Subcutaneous adipose tissue (tissue), 4 donors: ENCODE data around the gene ZNF764. TPM values are rescaled to one million over a fixed set of nuclear protein-coding genes. Genes with fewer than 3 reads are reported as not detected.

Experiments used
- CTCF ChIP-seq: fragments of 450-650 bp; IDR thresholded peaks from one replicate; pipeline ENCODE4 v1.5.1; 2016; ENCODE audit warnings: low read depth, mild to moderate bottlenecking, control low read depth, antibody characterized with exemption, moderate library complexity
- total RNA-seq, 4 donors: library from RNA; depleted of rRNA; stranded (reverse); fragments of >200 nt; gene quantifications; one replicate each; pipeline ENCODE4 v1.1.0, GENCODE V29; 2016

ZNF764 gene
- 10 to 100 TPM in 1 of 4 donors, 1 to 10 TPM in 3; 3.6 to 11.3 (median 4.9) TPM for total RNA-seq

- TF ChIP-seq CTCF: no peak
Observed at GRCh38 chr16:30557957-30558788, at the start of gene ZNF764. Gene ZNF764 (minus strand): TSS chr16:30558374. CDS start chr16:30558182, 192 bp downstream.

GRCh38 chr16:30606004-30606403 lies 47.8 kb upstream of the ZNF764 start:
- TF ChIP-seq CTCF: no peak

GRCh38 chr16:30605158-30605557 lies 47.0 kb upstream of the ZNF764 start:
- no peak for TF ChIP-seq CTCF

GRCh38 chr16:30604316-30604947 lies 46.3 kb upstream of the ZNF764 start:
- no peak for TF ChIP-seq CTCF

- no peak for TF ChIP-seq CTCF
Observed at GRCh38 chr16:30603945-30604315, 45.8 kb upstream of the ZNF764 start.

- TF ChIP-seq CTCF: no peak
Observed at GRCh38 chr16:30602616-30603277, 44.6 kb upstream of the ZNF764 start.

GRCh38 chr16:30601966-30602365 lies 43.8 kb upstream of the ZNF764 start:
- TF ChIP-seq CTCF: no peak
